Erythroblast (primary cell): Measurements from ENCODE around the gene KLC4.

Experiments
- GATA1 ChIP-seq: IDR thresholded peaks from 2 replicates; pipeline ENCODE4 v1.6.1; 2011; ENCODE audit warnings: low read depth, mild to moderate bottlenecking, control low read depth, low read length, moderate library complexity
- POLR2A ChIP-seq: IDR thresholded peaks from 2 replicates; pipeline ENCODE4 v1.6.1; 2011; ENCODE audit warnings: mild to moderate bottlenecking, low read length

- TF ChIP-seq POLR2A (no peak), GATA1 (no peak)
These were observed 27.1 kb upstream of the KLC4 start for GRCh38 chr6:43032326-43032725.
